GM12878 (cell line): ENCODE results near the gene UCKL1. TPM values are rescaled to one million over a fixed set of nuclear protein-coding genes. Genes with fewer than 3 reads are reported as not detected.

Experiments used
- ATAC-seq: fragments of 200-7000 bp; cut with Tn5 transposase; 3 replicates; pipeline ENCODE4 v1.9.1; 2020; ENCODE audit warnings: mild to moderate bottlenecking, moderate library complexity
- BruUV-seq: library from RNA; stranded (reverse); fragments of 400-500 nt; replicated peaks from 2 replicates; lab custom pipeline; 2021; lab: Mats Ljungman, UMichigan
- CTCF ChIA-PET: fragments of 300-600 bp; sonication (Branson Sonifier 250); formaldehyde crosslinking; extraction: SDS; loops from one replicate; lab custom pipeline; 2021; ENCODE audit warnings: inconsistent platforms; lab: Yijun Ruan, JAX
- POLR2A ChIA-PET: fragments of 350-600 bp; formaldehyde crosslinking; extraction: SDS; loops from one replicate; lab custom pipeline; 2021; ENCODE audit warnings: inconsistent platforms; lab: Charles Lee
- RAD21 ChIA-PET: fragments of 300-600 bp; sonication (Branson Sonifier 250); formaldehyde crosslinking; loops from one replicate; lab custom pipeline; 2023; ENCODE audit warnings: antibody characterized with exemption; ENCODE audit not compliant: unreplicated experiment; lab: Charles Lee
- SMC1A ChIA-PET: fragments of 300-600 bp; sonication (Branson Sonifier 250); formaldehyde crosslinking; loops from one replicate; lab custom pipeline; 2023; ENCODE audit not compliant: unreplicated experiment, uncharacterized antibody; lab: Charles Lee
- DNase-seq: peaks from one replicate; pipeline ENCODE4 v3.0.0-alpha.2; 2011; ENCODE audit warnings: low read depth, low spot score
- FAIRE-seq: peaks from 3 replicates; lab custom pipeline; 2011; peaks lifted over from hg19 to GRCh38; lab: Jason Lieb, UNC
- H2AFZ ChIP-seq: 2 replicates; pipeline ENCODE4 v1.6.0; 2011; ENCODE audit warnings: low read depth, low read length, control low read depth; ENCODE audit not compliant: control insufficient read depth
- H3K27ac ChIP-seq: 2 replicates; pipeline ENCODE4 v1.5.1; 2011; ENCODE audit warnings: control low read depth; ENCODE audit not compliant: control insufficient read depth, insufficient read depth
- H3K27me3 ChIP-seq, 2 experiments: replicated peaks in 1 of 2; 2 replicates each; pipeline versions ENCODE4 v1.6.0 to v1.6.1; 2011; ENCODE audit warnings: low read length in 1 of 2; ENCODE audit not compliant: control insufficient read depth in 2 of 2, insufficient read depth in 2 of 2
- H3K36me3 ChIP-seq, 2 experiments: 2 replicates each; pipeline ENCODE4 v1.5.1; 2011; ENCODE audit warnings: low read length in 1 of 2; ENCODE audit not compliant: control insufficient read depth in 2 of 2, insufficient read depth in 2 of 2
- H3K4me1 ChIP-seq: 2 replicates; pipeline ENCODE4 v1.6.1; 2011; ENCODE audit warnings: mild to moderate bottlenecking, low read length, moderate library complexity, mixed read lengths; ENCODE audit not compliant: control insufficient read depth, insufficient read depth
- H3K4me2 ChIP-seq: 2 replicates; pipeline ENCODE4 v1.6.0; 2011; ENCODE audit warnings: control low read depth; ENCODE audit not compliant: control insufficient read depth, insufficient read depth
- H3K4me3 ChIP-seq: fragments of 200-600 bp; sonication (generic); 2 replicates; pipeline ENCODE4 v1.5.1; 2016
- H3K79me2 ChIP-seq: 2 replicates; pipeline ENCODE4 v1.6.0; 2011; ENCODE audit warnings: low read length; ENCODE audit not compliant: control insufficient read depth, insufficient read depth
- H3K9ac ChIP-seq: 2 replicates; pipeline ENCODE4 v1.8.0; 2011; ENCODE audit warnings: low read length, control low read depth, mixed read lengths; ENCODE audit not compliant: control insufficient read depth, insufficient read depth
- H3K9me3 ChIP-seq: replicated peaks from 3 replicates; pipeline ENCODE4 v1.5.1; 2011; ENCODE audit warnings: mild to moderate bottlenecking, low read length; ENCODE audit not compliant: control insufficient read depth, insufficient read depth
- H4K20me1 ChIP-seq: 2 replicates; pipeline ENCODE4 v1.6.0; 2011; ENCODE audit not compliant: control insufficient read depth, insufficient read depth
- CHD4 ChIP-seq: fragments of 200-600 bp; sonication (generic); IDR thresholded peaks from 2 replicates; pipeline ENCODE4 v1.6.1; 2016; ENCODE audit warnings: mild to moderate bottlenecking
- DPF2 ChIP-seq: fragments of 450-650 bp; IDR thresholded peaks from 2 replicates; pipeline ENCODE4 v1.6.1; 2017; ENCODE audit warnings: mild to moderate bottlenecking
- EP300 ChIP-seq, 2 experiments: fragments of 150-350 bp in 1 of 2; IDR thresholded peaks; 2 replicates each; pipeline ENCODE4 v1.6.1; 2011 to 2012; ENCODE audit warnings: low read depth in 2 of 2, low read length in 2 of 2, borderline replicate concordance in 1 of 2, improper control_type of control experiment in 1 of 2, inconsistent platforms in 1 of 2; ENCODE audit not compliant: control insufficient read depth in 1 of 2
- HDAC2 ChIP-seq: fragments of 200-600 bp; sonication (generic); IDR thresholded peaks from 2 replicates; pipeline ENCODE4 v1.6.1; 2017
- HDAC6 ChIP-seq: fragments of 200-600 bp; sonication (generic); IDR thresholded peaks from one replicate; pipeline ENCODE4 v1.8.0; 2017; ENCODE audit warnings: antibody characterized with exemption; ENCODE audit not compliant: unreplicated experiment
- MTA3 ChIP-seq: IDR thresholded peaks from 2 replicates; pipeline ENCODE4 v1.6.1; 2012; ENCODE audit warnings: low read length, inconsistent platforms, borderline replicate concordance
- NFXL1 ChIP-seq: fragments of 450-650 bp; IDR thresholded peaks from 2 replicates; pipeline ENCODE4 v1.6.1; 2017; ENCODE audit warnings: antibody characterized with exemption, mild to moderate bottlenecking, borderline replicate concordance
- PAX8 ChIP-seq: fragments of 450-650 bp; IDR thresholded peaks from 2 replicates; pipeline ENCODE4 v1.6.1; 2017; ENCODE audit warnings: mild to moderate bottlenecking, moderate library complexity
- SIX5 ChIP-seq: IDR thresholded peaks from 2 replicates; pipeline ENCODE4 v1.6.1; 2011; ENCODE audit warnings: mild to moderate bottlenecking, low read depth, low read length, moderate library complexity; ENCODE audit not compliant: severe bottlenecking
- SPI1 ChIP-seq: IDR thresholded peaks from 2 replicates; pipeline ENCODE4 v1.6.1; 2011; ENCODE audit warnings: low read depth, mild to moderate bottlenecking, low read length, moderate library complexity, borderline replicate concordance; ENCODE audit not compliant: insufficient read depth
- STAT3 ChIP-seq: IDR thresholded peaks from 2 replicates; pipeline ENCODE4 v1.6.1; 2011; ENCODE audit warnings: low read depth, low read length, improper control_type of control experiment
- SUPT20H ChIP-seq: IDR thresholded peaks from 2 replicates; pipeline ENCODE4 v1.6.1; 2011; ENCODE audit warnings: low read depth, mild to moderate bottlenecking, low read length, moderate library complexity, borderline replicate concordance; ENCODE audit not compliant: control insufficient read depth
- TCF12 ChIP-seq: IDR thresholded peaks from 2 replicates; pipeline ENCODE4 v1.6.1; 2011; ENCODE audit warnings: low read depth, mild to moderate bottlenecking, low read length
- ZBED1 ChIP-seq: IDR thresholded peaks from 2 replicates; pipeline ENCODE4 v1.6.1; 2016; ENCODE audit warnings: borderline replicate concordance
- ZSCAN29 ChIP-seq: fragments of 450-650 bp; IDR thresholded peaks from 2 replicates; pipeline ENCODE4 v1.6.1; 2017; ENCODE audit warnings: mild to moderate bottlenecking, moderate library complexity
- WGBS: methylation state at CpG from one replicate; pipeline ENCODE4 v1.1.6; 2016; ENCODE audit warnings: low lambda C conversion rate; ENCODE audit not compliant: insufficient replicate concordance, insufficient coverage; ENCODE audit errors: missing lambda C conversion rate; 5-methylcytosine and 5-hydroxymethylcytosine counted together
- in situ Hi-C: fragments of 300-500 bp; cut with MboI; formaldehyde crosslinking; loops from 9 replicates; pipeline ENCODE4 v1.14.3; 2018; ENCODE audit warnings: mixed read lengths
- intact Hi-C: fragments of 100-400 bp; cut with micrococcal nuclease; formaldehyde crosslinking; loops from one replicate; pipeline ENCODE4 v1.14.2; 2022; ENCODE audit not compliant: unreplicated experiment
- polyA plus RNA-seq, 11 experiments: library from polyadenylated mRNA; depleted of rRNA in 4 of 11; unstranded in 6 of 11; stranded (reverse) in 5 of 11; fragments of >200 nt; fragmentation: Nextera tagmentation in 4 of 11; fragmentation: Illumina TruSeq in 1 of 11; extraction: Ambion mirVana in 4 of 11; extraction: Trizol in 1 of 11; gene quantifications; 1 replicate in 1 of 11; 2 replicates in 10 of 11; pipeline versions ENCODE4 v1.2.1 to v1.2.3, GENCODE V29; 2011 to 2016; ENCODE audit warnings: inconsistent platforms in 2 of 11, missing spikeins in 2 of 11, low read depth in 1 of 11
- total RNA-seq, 4 experiments: library from RNA; depleted of rRNA in 3 of 4; stranded (reverse); fragments of >200 nt in 3 of 4; fragmentation: Illumina TruSeq in 1 of 4; extraction: Trizol in 1 of 4; gene quantifications; 2 replicates each; pipeline versions ENCODE4 v1.2.1 to v1.2.3, GENCODE V29; 2013 to 2021

UCKL1 gene
- total and polyA plus RNA-seq, 10 of the 15 experiments (the other 5 are each of a cell fraction or from before 2014, with no cell fraction given) = 2.4 to 36.3 (median 24.8) TPM

GRCh38 chr20:63952769-63953168 is 3.4 kb downstream of the UCKL1 start:
- H3K79me2 ChIP-seq = peaks cover 50% of the 10 kb centered on the region
- BruUV-seq = no TSS peak
- H3K4me3 ChIP-seq = no peak overlapping the region
- no peak overlapping the region for H3K27ac ChIP-seq
- H3K9me3 ChIP-seq = no peaks in the 10 kb centered on the region
- SMC1A ChIA-PET = no interaction called here
- POLR2A ChIA-PET = no interaction called here
- peak overlapping the region; percentile 44; the same call in 1 of the 2 replicates for H3K4me2 ChIP-seq
- DNase-seq = no peak
- RAD21 ChIA-PET = interaction anchor here (1.3 kb wide), 1 partner anchor 88 kb away, joined by 3 read pairs; the partner anchor contains the start of gene TPD52L2
- no peaks in the 10 kb centered on the region; a peak in 2 of 4 replicates for H3K36me3 ChIP-seq
- H3K9ac ChIP-seq = no peak overlapping the region
- in situ Hi-C loops (no loop called here), intact Hi-C loops (no loop called here)
- H4K20me1 ChIP-seq = peaks cover 7% of the 10 kb centered on the region
- TF ChIP-seq SIX5 (no peak), SPI1 (no peak), CHD4 (no peak), DPF2 (no peak), PAX8 (no peak), STAT3 (no peak), HDAC2 (no peak), EP300 (IDR thresholded peaks at IDR 0.05; ENCODE audit: borderline replicate concordance in 1 of 2, control insufficient read depth in 1 of 2, low read depth in 2 of 2, low read length in 2 of 2) (no peak), ZBED1 (no peak), TCF12 (no peak), MTA3 (no peak), SUPT20H (no peak), NFXL1 (no peak), HDAC6 (no peak), ZSCAN29 (no peak)
- FAIRE-seq = no peak
- no peak for ATAC-seq
- CTCF ChIA-PET = interaction anchor here (1.6 kb wide), 1 partner anchor 105 kb away, joined by 4 read pairs; no protein-coding TSS in a partner anchor
- H3K27me3 ChIP-seq = no peaks in the 10 kb centered on the region
- H3K4me1 ChIP-seq = peaks cover 27% of the 10 kb centered on the region
- H2AFZ ChIP-seq = no peak overlapping the region
- WGBS = 87% methylated on average over 14 of the region's 14 CpGs
